SK-N-SH (cell line): ENCODE results near the gene AGBL4.

ENCODE experiments used
- CTCF ChIP-seq: fragments of 200-600 bp; sonication (generic); IDR thresholded peaks from 2 replicates; pipeline ENCODE4 v1.6.1; 2017; ENCODE audit warnings: antibody characterized with exemption, mild to moderate bottlenecking, moderate library complexity
- GATA2 ChIP-seq: sonication (generic); formaldehyde crosslinking; IDR thresholded peaks from 2 replicates; pipeline ENCODE4 v1.5.0; 2020; ENCODE audit warnings: mild to moderate bottlenecking, missing genetic modification reagents
- POLR2AphosphoS5 ChIP-seq: IDR thresholded peaks from 2 replicates; pipeline ENCODE4 v1.6.1; 2012; ENCODE audit warnings: low read depth, low read length
- RCOR1 ChIP-seq: fragments of 150-350 bp; IDR thresholded peaks from 2 replicates; pipeline ENCODE4 v1.6.1; 2017; ENCODE audit warnings: antibody characterized with exemption, low read length
- TAF1 ChIP-seq: IDR thresholded peaks from 2 replicates; pipeline ENCODE4 v1.6.1; 2012; ENCODE audit warnings: low read depth, mild to moderate bottlenecking, low read length, moderate library complexity, borderline replicate concordance
- USF2 ChIP-seq: fragments of 150-350 bp; IDR thresholded peaks from 2 replicates; pipeline ENCODE4 v1.6.1; 2017; ENCODE audit warnings: antibody characterized with exemption, low read length, low read depth, borderline replicate concordance

- TF ChIP-seq RCOR1 (no peak), CTCF (no peak), TAF1 (no peak), GATA2 (no peak), POLR2AphosphoS5 (no peak), USF2 (no peak)
These were observed 1134.1 kb downstream of the AGBL4 start for GRCh38 chr1:48889615-48890014.
